ENCODE results near the gene GNAT1. TPM values are rescaled to one million over a fixed set of nuclear protein-coding genes. Genes with fewer than 3 reads are reported as not detected.

Gene GNAT1
- total RNA-seq, 1 experiment from 2014 or later = not detected

GRCh38 chr3:50219285-50219684 is 27.9 kb downstream of the GNAT1 start:
- H4K20me1 ChIP-seq (ENCODE audit: control insufficient read depth, insufficient read depth, insufficient read length) = no peaks in the 10 kb centered on the region
- Mint-ChIP-seq H3K4me1 (no peaks in the 10 kb centered on the region), H3K9me3 (no peaks in the 10 kb centered on the region), H3K4me3 (no peak overlapping the region; a peak in 1 of 5 replicates), H3K36me3 (ENCODE audit: insufficient read depth in 1 of 3, low read depth in 3 of 3) (no peaks in the 10 kb centered on the region), H3K27me3 (ENCODE audit: low read depth) (peaks cover 11% of the 10 kb centered on the region), H3K27ac (no peak overlapping the region)
- H3K56ac ChIP-seq (ENCODE audit: insufficient read length, low read depth, low read length) = no peak overlapping the region
- no peak overlapping the region for H2BK15ac ChIP-seq (ENCODE audit: low read depth, low read length)
- H2BK5ac ChIP-seq (ENCODE audit: insufficient read length, low read length) = no peak overlapping the region
- H2BK12ac ChIP-seq (ENCODE audit: insufficient read length, low read depth, low read length) = no peak overlapping the region
- H3K4me2 ChIP-seq (ENCODE audit: insufficient read depth, insufficient read length, low read length) = no peak overlapping the region
- no peak overlapping the region for H3K23ac ChIP-seq (ENCODE audit: insufficient read length, low read depth, low read length)
- H3K79me1 ChIP-seq (ENCODE audit: insufficient read depth, low read depth, low read length, poor library complexity, severe bottlenecking) = no peaks in the 10 kb centered on the region
- no peak overlapping the region for H2AK5ac ChIP-seq (ENCODE audit: insufficient read length, low read length)
- no peak overlapping the region for H4K5ac ChIP-seq (ENCODE audit: insufficient read length, low read depth, low read length)
- no peaks in the 10 kb centered on the region for H3K9me3 ChIP-seq (ENCODE audit: control insufficient read depth, low read depth, low read length)
- H3T11ph ChIP-seq (ENCODE audit: low read length) = no peak overlapping the region
- no peaks in the 10 kb centered on the region for H3K4me1 ChIP-seq (ENCODE audit: insufficient read depth, low read length)
- no peak overlapping the region for H2BK20ac ChIP-seq (ENCODE audit: low read depth, low read length, poor library complexity, severe bottlenecking)
- H3K4ac ChIP-seq (ENCODE audit: low read depth, low read length) = no peak overlapping the region
- no peak overlapping the region for H2BK120ac ChIP-seq (ENCODE audit: low read depth, low read length, poor library complexity, severe bottlenecking)
- no peaks in the 10 kb centered on the region for H3K27me3 ChIP-seq (ENCODE audit: insufficient read depth, low read length)
- H4K91ac ChIP-seq (ENCODE audit: insufficient read length, low read depth, low read length) = no peak overlapping the region
- no peak overlapping the region for H3K27ac ChIP-seq (ENCODE audit: insufficient read length, low read depth, low read length)
- no peaks in the 10 kb centered on the region for H3K79me2 ChIP-seq (ENCODE audit: insufficient read depth, low read length)
- no peak for TF ChIP-seq CTCF (conservative IDR thresholded peaks at IDR 0.05)
- no peak overlapping the region for H3K18ac ChIP-seq (ENCODE audit: insufficient read length, low read depth, low read length)
- WGBS (ENCODE audit: extremely low coverage, insufficient read length, low lambda C conversion rate) = no CpG with 5 or more reads among the region's 5 CpGs
- H2AFZ ChIP-seq (ENCODE audit: low read length) = no peak overlapping the region
- no peak overlapping the region for H3K14ac ChIP-seq (ENCODE audit: insufficient read depth, low read length)
- H3K23me2 ChIP-seq (ENCODE audit: insufficient read length, low read depth, low read length, poor library complexity, severe bottlenecking) = no peaks in the 10 kb centered on the region
- no peak overlapping the region for H4K8ac ChIP-seq (replicated peaks; ENCODE audit: insufficient read length, low read depth, low read length)
- DNase-seq = no peak
- H3K9ac ChIP-seq (ENCODE audit: extremely low read depth, insufficient read length, low read length) = no peak overlapping the region
